NT2/D1 (cell line): ENCODE results near the gene CDK2AP2.

Source experiments
- SUZ12 ChIP-seq: IDR thresholded peaks from 2 replicates; pipeline ENCODE4 v1.6.1; 2011; ENCODE audit not compliant: insufficient read length, insufficient read depth; ENCODE audit errors: extremely low read depth
- YY1 ChIP-seq: IDR thresholded peaks from 2 replicates; pipeline ENCODE4 v1.6.1; 2011; ENCODE audit not compliant: insufficient read length, insufficient read depth
- ZNF274 ChIP-seq: IDR thresholded peaks from 2 replicates; pipeline ENCODE4 v1.6.1; 2011; ENCODE audit warnings: mild to moderate bottlenecking, low read depth, low read length

GRCh38 chr11:67542971-67543370 lies 35.0 kb upstream of the CDK2AP2 start:
- TF ChIP-seq YY1 (no peak), ZNF274 (no peak), SUZ12 (no peak)
